NCI-H1092 treated with DMSO at 0.1 percent for 48 hours (cell line): ENCODE data around the gene TOP2A.

ENCODE experiments used
- DNase-seq: peaks from one replicate; lab custom pipeline; 2025; lab: John Stamatoyannopoulos, UW

TOP2A gene

GRCh38 chr17:40358323-40359038 is 59.2 kb downstream of the TOP2A start:
- DNase-seq, result peak; percentile 75

GRCh38 chr17:40356990-40357881 is 60.5 kb downstream of the TOP2A start:
- DNase-seq, result no peak

- no peak for DNase-seq
Observed at GRCh38 chr17:40355804-40356758, 61.6 kb downstream of the TOP2A start.

GRCh38 chr17:40355123-40355803 is 62.4 kb downstream of the TOP2A start:
- peak; percentile 34 for DNase-seq

- DNase-seq, result no peak
Observed at GRCh38 chr17:40354221-40355122, 63.2 kb downstream of the TOP2A start.

- no peak for DNase-seq
Observed at GRCh38 chr17:40352779-40353394, 64.8 kb downstream of the TOP2A start.

GRCh38 chr17:40352237-40352778 is 65.4 kb downstream of the TOP2A start:
- DNase-seq, result no peak

GRCh38 chr17:40351359-40352236 is 66.1 kb downstream of the TOP2A start:
- peak; percentile 84 for DNase-seq

- peak; percentile 90 for DNase-seq
Observed at GRCh38 chr17:40350689-40351358, 66.9 kb downstream of the TOP2A start.

- peak; percentile 56 for DNase-seq
Observed at GRCh38 chr17:40349895-40350688, 67.6 kb downstream of the TOP2A start.

- no peak for DNase-seq
Observed at GRCh38 chr17:40349477-40349894, 68.2 kb downstream of the TOP2A start.

GRCh38 chr17:40348562-40349476 is 68.9 kb downstream of the TOP2A start:
- peak; percentile 90 for DNase-seq

GRCh38 chr17:40348136-40348504 is 69.6 kb downstream of the TOP2A start:
- DNase-seq, result no peak

GRCh38 chr17:40347319-40348135 is 70.2 kb downstream of the TOP2A start:
- no peak for DNase-seq

GRCh38 chr17:40346765-40347158 is 70.9 kb downstream of the TOP2A start:
- DNase-seq, result no peak
